HEK293 (cell line): ENCODE measurements around the gene LSS.

Experiments
- CTCF ChIA-PET: fragments of 350-600 bp; formaldehyde crosslinking; extraction: SDS; loops from one replicate; lab custom pipeline; 2021; ENCODE audit warnings: antibody characterized with exemption; lab: Yijun Ruan, JAX
- POLR2A ChIA-PET: fragments of 300-600 bp; formaldehyde crosslinking; extraction: SDS; loops from one replicate; lab custom pipeline; 2020; ENCODE audit warnings: antibody characterized with exemption, inconsistent platforms; lab: Yijun Ruan, JAX
- H3K27ac ChIP-seq: fragments of 200-500 bp; sonication (Bioruptor generic); 2 replicates; pipeline ENCODE4 v1.5.1; 2014; ENCODE audit warnings: low read depth, low read length, control low read depth, inconsistent platforms; ENCODE audit errors: extremely low read depth
- H3K36me3 ChIP-seq, 2 experiments: fragments of 200-500 bp in 1 of 2; sonication (Bioruptor generic) in 1 of 2; 1 replicate in 1 of 2; 2 replicates in 1 of 2; pipeline ENCODE4 v1.5.1; 2014 to 2017; ENCODE audit warnings: inconsistent platforms in 2 of 2, low read length in 2 of 2; ENCODE audit not compliant: control insufficient read depth in 2 of 2, insufficient read depth in 1 of 2
- H3K4me1 ChIP-seq: fragments of 200-500 bp; sonication (Bioruptor generic); 2 replicates; pipeline ENCODE4 v1.5.1; 2014; ENCODE audit warnings: mild to moderate bottlenecking, low read length, inconsistent platforms; ENCODE audit not compliant: control insufficient read depth, insufficient read depth
- H3K4me3 ChIP-seq: 2 replicates; pipeline ENCODE4 v1.5.1; 2011; ENCODE audit warnings: low read depth, mild to moderate bottlenecking, control low read depth, low read length, moderate library complexity
- H3K9me3 ChIP-seq: fragments of 200-500 bp; sonication (Bioruptor generic); 2 replicates; pipeline ENCODE4 v1.5.1; 2014; ENCODE audit warnings: low read depth, low read length, inconsistent platforms; ENCODE audit not compliant: control insufficient read depth, insufficient read depth
- KLF17 ChIP-seq: fragments of 450-650 bp; formaldehyde crosslinking; IDR thresholded peaks from 2 replicates; pipeline ENCODE4 v1.5.1; 2016; ENCODE audit warnings: missing biosample characterization, missing genetic modification characterization
- KLF8 ChIP-seq: fragments of 450-650 bp; formaldehyde crosslinking; IDR thresholded peaks from 2 replicates; pipeline ENCODE4 v1.5.1; 2016; ENCODE audit warnings: missing biosample characterization, missing genetic modification characterization
- REPIN1 ChIP-seq: fragments of 450-650 bp; formaldehyde crosslinking; IDR thresholded peaks from 2 replicates; pipeline ENCODE4 v1.5.1; 2017; ENCODE audit warnings: missing biosample characterization, missing genetic modification characterization, low read depth
- ZBTB10 ChIP-seq: fragments of 450-650 bp; formaldehyde crosslinking; IDR thresholded peaks from 2 replicates; pipeline ENCODE4 v1.5.1; 2016; ENCODE audit warnings: missing biosample characterization, missing genetic modification characterization
- ZFP69B ChIP-seq: fragments of 450-650 bp; formaldehyde crosslinking; IDR thresholded peaks from 2 replicates; pipeline ENCODE4 v1.5.1; 2016; ENCODE audit warnings: missing biosample characterization, missing genetic modification characterization
- ZNF16 ChIP-seq: fragments of 450-650 bp; formaldehyde crosslinking; IDR thresholded peaks from 2 replicates; pipeline ENCODE4 v1.5.1; 2016; ENCODE audit warnings: low read depth, missing biosample characterization, missing genetic modification characterization
- ZNF169 ChIP-seq: fragments of 450-650 bp; formaldehyde crosslinking; IDR thresholded peaks from 2 replicates; pipeline ENCODE4 v1.5.1; 2016; ENCODE audit warnings: missing biosample characterization, missing genetic modification characterization
- ZNF292 ChIP-seq: fragments of 450-650 bp; formaldehyde crosslinking; IDR thresholded peaks from 2 replicates; pipeline ENCODE4 v1.5.1; 2016; ENCODE audit warnings: low read depth, missing biosample characterization, missing genetic modification characterization, borderline replicate concordance
- ZNF596 ChIP-seq: fragments of 450-650 bp; IDR thresholded peaks from 2 replicates; pipeline ENCODE4 v1.5.0; 2018; ENCODE audit warnings: missing biosample characterization, mild to moderate bottlenecking, missing genetic modification characterization, moderate library complexity
- ZNF600 ChIP-seq: fragments of 450-650 bp; formaldehyde crosslinking; IDR thresholded peaks from 2 replicates; pipeline ENCODE4 v1.5.1; 2016; ENCODE audit warnings: missing biosample characterization, missing genetic modification characterization
- ZNF629 ChIP-seq: fragments of 450-650 bp; formaldehyde crosslinking; IDR thresholded peaks from 2 replicates; pipeline ENCODE4 v1.5.1; 2017; ENCODE audit warnings: missing biosample characterization, missing genetic modification characterization
- ZNF692 ChIP-seq: fragments of 450-650 bp; formaldehyde crosslinking; IDR thresholded peaks from 2 replicates; pipeline ENCODE4 v1.5.1; 2016; ENCODE audit warnings: missing biosample characterization, missing genetic modification characterization

Gene LSS

GRCh38 chr21:46145840-46146691 lies 82.5 kb downstream of the LSS start:
- Histone ChIP-seq H3K4me3 (no peak overlapping the region), H3K36me3 (no peaks in the 10 kb centered on the region), H3K4me1 (0 out of 2 replicates have a peak, but pooled peaks cover 4% of the 10 kb centered on the region), H3K27ac (no peak overlapping the region), H3K9me3 (no peaks in the 10 kb centered on the region)
- POLR2A ChIA-PET: no interaction called here
- TF ChIP-seq ZNF629 (tag by site-specific recombination): no peak
- TF ChIP-seq ZFP69B (tag by site-specific recombination): peak; percentile 76
- TF ChIP-seq ZNF692 (tag by site-specific recombination): 0 out of 2 replicates have a peak, but pooled peaks have one; percentile 47
- TF ChIP-seq KLF8 (tag by site-specific recombination): peak; percentile 62; the same call in 1 of the 2 replicates
- CTCF ChIA-PET: interaction anchor here (0.6 to 1.2 kb wide), 3 partner anchors 12 to 69 kb away, joined by 3 to 4 read pairs (median 3); no protein-coding TSS in a partner anchor

- TF ChIP-seq REPIN1 (tag by site-specific recombination) (no peak), ZBTB10 (tag by site-specific recombination) (peak; percentile 50; the same call in 1 of the 2 replicates)
- POLR2A ChIA-PET: no interaction called here
- CTCF ChIA-PET: no interaction called here
- Histone ChIP-seq H3K4me3 (no peak overlapping the region), H3K27ac (no peak overlapping the region), H3K4me1 (0 out of 2 replicates have a peak, but pooled peaks cover 4% of the 10 kb centered on the region), H3K9me3 (no peaks in the 10 kb centered on the region), H3K36me3 (no peaks in the 10 kb centered on the region)
Measured at GRCh38 chr21:46145159-46145839, 83.3 kb downstream of the LSS start.

- no peaks in the 10 kb centered on the region for H3K9me3 ChIP-seq
- ChIA-PET CTCF (interaction anchor here (0.8 to 3.7 kb wide), 9 partner anchors 8 to 174 kb away, joined by 3 to 39 read pairs (median 10); no protein-coding TSS in a partner anchor), POLR2A (interaction anchor here (0.6 kb wide), 1 partner anchor 132 kb away, joined by 4 read pairs; no protein-coding TSS in a partner anchor)
- H3K36me3 ChIP-seq: no peaks in the 10 kb centered on the region
- no peak overlapping the region for H3K27ac ChIP-seq
- TF ChIP-seq ZNF16 (tag by site-specific recombination): no peak
- peak; percentile 22; the same call in 1 of the 2 replicates for TF ChIP-seq ZNF169
- TF ChIP-seq ZNF292: no peak
- TF ChIP-seq ZNF600: peak; percentile 78
- TF ChIP-seq ZNF596: peak; percentile 86
- peak; percentile 65 for TF ChIP-seq KLF17 (tag by site-specific recombination)
- TF ChIP-seq, all 188 proteins: peak for 4
- no peak overlapping the region for H3K4me3 ChIP-seq
- H3K4me1 ChIP-seq: 0 out of 2 replicates have a peak, but pooled peaks cover 4% of the 10 kb centered on the region
Measured at GRCh38 chr21:46144464-46145070, 84.0 kb downstream of the LSS start.
